Left hindlimb (tissue), 1 donor: ENCODE data around the gene RAET1E.
"Not testable (repeated sequence)": the region's sequence is repeated elsewhere in the genome, so short reads cannot be mapped to it uniquely, and the experiment has no call there.

Source experiments
- DNase-seq: peaks from one replicate; pipeline ENCODE4 v3.0.0-alpha.2; 2018

The RAET1E gene

DNA sequence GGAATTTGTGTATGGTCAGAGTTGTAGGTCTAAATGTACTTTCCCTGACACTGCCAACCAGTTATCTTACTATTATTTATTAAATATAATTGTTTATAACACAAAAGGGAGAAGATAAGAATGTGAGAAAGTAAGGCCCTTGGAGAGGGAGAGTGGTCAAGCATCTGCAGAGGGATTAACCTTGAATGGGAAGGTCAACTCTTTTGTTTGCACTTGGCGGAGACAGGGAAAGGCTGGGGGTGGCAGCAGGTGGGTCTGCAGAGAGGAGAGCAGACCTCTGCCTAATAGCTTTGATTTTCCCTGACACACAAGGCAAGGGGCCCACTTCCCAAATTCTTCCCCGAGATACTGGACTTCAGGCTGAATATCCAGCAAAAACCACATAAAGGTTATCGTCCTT, 38.0 kb downstream of the RAET1E start:
- DNase-seq: no peak

DNA sequence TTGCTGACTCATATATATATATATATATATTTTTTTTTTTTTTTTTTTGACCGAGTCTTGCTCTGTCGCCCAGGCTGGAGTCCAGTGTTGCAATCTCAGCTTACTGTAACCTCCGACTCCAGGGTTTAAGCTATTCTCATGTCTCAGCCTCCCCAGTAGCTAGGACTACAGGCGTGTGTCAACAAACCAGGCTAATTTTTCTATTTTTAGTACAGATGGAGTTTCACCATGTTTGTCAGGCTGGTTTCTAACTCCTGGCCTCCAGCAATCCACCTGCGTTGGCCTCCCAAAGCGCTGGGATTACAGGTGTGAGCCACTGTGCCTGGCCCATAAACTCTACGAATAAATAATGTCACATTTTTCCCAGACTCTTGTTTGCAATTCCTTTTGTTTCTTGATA, 38.5 kb downstream of the RAET1E start:
- DNase-seq: no peak

DNA sequence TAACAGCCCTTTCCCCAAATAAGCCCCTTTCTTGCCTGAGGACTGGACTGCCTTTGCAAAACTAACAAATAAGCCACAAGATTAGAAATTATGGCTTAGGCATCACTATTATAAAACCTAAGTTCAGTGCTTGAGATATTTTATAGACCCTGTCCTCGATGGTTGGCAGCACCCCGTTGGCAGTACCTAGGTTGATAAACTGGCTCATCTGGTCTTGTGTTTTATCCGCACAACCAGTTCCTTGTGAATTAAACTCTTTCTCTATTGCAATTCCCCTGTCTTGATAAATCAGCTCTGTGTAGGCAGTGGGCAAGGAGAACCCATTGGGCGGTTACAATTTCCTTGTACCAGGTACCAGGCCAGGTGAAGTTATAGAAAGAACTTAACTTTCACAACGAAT, 40.4 kb downstream of the RAET1E start:
- no peak for DNase-seq

DNA sequence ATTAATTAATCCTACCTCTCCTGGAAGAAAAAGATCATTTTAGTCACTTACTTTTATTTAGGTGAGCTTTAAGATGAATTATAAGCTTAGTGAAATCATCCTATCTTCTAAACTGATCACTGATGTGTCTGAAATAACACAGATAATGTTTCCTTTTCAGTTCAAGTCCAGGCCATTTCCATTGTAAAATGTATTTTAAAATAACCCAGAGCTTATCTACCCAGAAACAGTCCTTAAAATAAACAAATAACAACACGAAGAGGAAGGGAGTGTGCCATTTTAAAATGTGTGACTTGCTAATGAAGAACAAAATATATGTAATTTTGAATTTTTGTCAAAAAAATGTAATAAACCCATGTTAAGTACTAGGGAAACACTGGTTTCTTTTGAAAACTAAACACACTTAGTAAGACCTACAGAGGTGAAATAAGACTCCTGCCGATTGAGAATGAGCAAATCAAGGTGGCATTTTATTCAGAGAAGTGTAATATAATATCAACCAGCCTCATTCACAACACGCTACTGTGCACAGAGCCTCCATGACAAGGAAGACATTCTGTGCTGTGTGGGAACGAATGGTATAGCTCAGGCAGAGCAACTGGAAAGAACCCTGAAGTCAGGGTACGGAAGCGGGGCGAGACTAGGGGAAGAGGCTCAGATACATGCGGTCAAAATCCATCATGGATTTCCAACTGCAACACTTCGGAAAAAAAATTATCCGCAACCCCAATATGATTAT, 41.5 kb downstream of the RAET1E start:
- DNase-seq: no peak

DNA sequence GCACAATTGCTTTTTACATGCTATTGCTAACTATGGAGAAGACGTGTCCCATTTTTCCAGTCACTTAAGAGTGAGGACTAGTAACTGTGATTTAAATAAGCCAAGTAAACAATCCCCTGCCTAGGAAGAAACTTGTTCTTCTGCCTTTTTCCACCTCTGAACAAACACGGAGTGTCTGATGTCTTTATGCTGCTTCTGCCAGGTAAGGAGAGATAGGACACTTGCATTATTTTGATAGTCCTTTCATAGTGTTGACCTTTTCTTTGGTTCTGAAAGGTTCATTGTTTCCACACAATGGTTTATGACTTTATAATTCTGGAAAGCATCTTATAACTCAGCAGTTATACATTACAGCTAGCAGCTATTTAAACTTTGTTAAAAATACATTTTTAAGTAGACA, 42.2 kb downstream of the RAET1E start:
- no peak for DNase-seq

DNA sequence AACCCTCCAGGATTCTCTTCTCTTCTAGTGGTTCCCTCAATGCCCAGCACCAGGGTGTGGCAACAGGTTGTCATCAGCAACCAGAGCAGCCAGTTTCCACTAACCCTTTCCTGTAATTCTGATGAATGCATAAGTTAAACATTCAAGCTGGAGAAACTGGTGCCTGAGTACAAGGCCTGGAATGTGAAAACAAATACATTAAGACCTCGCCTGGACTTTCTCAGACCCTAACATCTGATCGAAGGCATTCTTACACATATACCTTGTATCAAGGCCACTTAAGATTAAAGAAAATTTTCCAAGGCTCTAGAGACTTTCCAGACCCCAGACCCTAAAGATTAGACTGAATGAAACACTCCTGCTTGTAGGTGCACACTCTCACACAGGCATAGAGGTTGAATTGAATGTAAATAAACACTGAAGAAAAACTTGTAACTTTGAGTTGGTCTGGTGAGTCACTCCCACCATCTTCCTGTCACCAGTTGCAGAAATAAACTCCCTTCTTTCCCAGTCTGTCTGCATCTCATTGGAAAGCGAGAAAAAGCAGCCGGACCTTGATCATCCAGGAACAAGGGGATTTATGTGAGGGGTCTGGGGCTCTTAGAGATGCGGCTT, 42.8 kb downstream of the RAET1E start:
- no peak for DNase-seq

DNA sequence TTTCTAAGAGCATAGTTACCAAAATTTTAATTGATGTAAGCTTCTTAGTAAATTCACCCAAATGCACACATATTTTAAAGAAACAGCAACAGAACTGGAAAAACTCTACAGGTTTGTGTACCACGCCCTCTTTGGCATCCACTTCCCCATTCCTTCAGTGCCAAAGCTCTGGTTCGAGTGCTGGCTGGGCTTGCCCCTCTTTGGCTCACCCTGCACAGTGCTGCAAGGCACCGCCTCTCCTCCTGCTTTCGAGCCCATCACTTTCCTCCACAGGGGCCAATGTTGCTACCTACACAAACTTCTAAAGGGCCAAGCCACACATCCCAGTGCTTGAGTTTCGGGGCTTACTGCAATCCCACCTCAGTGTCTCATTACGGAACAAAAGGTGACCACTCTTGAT, 43.4 kb downstream of the RAET1E start:
- DNase-seq: peak; percentile 45

DNA sequence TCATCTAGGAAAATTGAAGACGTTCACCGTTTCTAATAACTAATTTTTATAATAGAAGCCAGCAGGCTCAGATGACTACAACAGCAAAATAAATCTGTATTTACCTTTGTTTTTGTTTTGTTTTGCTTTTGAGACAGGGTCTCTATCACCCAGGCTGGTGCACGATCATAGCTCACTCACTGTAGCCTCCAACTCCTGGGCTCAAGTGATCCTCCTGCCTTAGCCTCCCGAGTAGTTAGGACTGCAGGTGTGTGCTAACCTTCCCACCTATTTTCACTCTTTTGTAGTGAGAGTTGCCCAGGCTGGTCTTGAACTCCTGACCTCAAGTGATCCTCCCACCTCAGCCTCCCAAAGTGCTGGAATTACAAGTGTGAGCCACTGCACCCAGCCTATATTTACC, 43.9 kb downstream of the RAET1E start:
- not testable (repeated sequence) for DNase-seq

DNA sequence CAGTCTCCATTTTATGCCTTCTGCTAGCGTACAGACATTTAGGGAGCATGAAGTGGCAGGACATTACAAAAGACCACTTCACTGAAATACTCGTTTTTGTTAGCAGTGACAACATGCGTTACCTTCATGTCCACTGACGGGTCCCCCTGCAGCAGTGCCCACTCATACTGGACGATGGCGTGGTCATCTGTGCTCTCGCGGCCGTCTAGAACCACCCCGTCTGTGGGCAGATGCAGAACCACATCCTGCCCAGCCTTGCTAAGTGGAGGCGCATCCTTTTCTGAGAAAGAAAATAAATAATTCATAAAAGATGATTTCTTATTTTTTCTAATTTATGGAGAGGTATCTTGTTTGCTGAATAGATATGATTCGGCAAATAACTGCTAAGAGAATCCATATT, 45.0 kb downstream of the RAET1E start:
- DNase-seq: no peak

DNA sequence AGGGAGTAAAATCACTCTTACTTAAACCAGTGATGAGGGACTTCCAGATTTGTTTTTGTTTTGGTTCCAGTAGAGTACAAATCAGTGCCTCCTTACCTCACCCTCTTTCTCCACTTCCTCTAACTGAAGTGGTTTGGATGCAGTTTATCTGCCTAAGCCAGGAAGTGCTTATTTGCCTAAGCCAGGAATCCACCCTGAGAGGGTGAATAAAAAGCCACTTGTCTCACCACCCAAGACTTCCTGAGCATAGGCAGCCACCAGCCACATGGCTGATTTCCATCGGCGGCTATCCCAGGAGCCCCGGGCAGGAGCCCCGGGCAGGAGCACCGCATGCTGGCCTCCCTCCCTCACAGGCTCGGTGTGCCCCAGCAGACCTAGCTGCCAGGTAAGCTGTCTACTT, 45.7 kb downstream of the RAET1E start:
- no peak for DNase-seq

DNA sequence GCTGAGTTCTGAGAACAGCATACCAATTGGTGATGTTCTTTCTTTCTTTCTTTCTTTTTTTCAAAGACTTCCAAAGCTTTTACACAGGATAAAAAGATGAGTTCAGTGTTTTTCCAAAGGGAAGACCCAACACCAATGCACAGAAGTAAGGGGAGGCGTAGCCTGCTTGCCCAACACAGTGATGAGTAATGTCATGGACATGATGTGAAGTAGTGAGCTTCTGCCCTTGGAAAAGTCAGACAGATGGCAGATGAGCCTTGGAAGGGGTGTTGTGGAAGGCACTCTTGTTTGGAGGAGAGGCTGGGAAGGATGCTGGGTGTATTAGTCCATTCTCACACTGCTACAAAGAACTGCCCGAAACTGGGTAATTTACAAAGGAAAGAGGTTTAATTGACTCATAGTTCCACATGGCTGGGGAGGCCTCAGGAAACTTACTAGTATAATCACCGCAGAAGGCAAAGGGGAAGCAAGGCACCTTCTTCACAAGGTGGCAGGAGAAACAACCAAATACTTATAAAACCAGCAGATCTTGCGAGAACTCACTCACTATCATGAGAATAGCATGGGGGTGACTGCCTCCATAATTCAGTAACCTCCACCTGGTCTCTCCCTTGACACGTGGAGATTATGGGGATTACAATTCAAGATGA, 46.3 kb downstream of the RAET1E start:
- DNase-seq: no peak

DNA sequence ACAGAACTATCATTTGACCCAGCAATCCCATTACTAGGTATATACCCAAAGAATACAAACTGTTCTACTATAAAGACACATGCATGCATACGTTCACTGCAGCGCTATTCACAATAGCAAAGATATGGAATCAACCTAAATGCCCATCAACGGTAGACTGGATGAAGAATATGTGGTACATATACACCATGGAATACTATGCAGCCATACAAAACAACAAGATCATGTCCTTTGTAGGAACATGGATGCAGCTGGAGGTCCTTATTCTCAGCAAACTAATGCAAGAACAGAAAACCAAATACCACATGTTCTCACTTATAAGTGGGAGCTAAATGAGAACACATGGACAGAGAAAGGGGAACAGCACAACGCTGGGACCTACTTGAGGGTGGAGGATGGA, 49.6 kb downstream of the RAET1E start:
- DNase-seq: not testable (repeated sequence)
